CD14-positive monocyte (primary cell): ENCODE results near the gene BDNF. TPM values are rescaled to one million over a fixed set of nuclear protein-coding genes. Genes with fewer than 3 reads are reported as not detected.

Experiments used
- DNase-seq, 3 donors: peaks; one replicate each; pipeline ENCODE4 v3.0.0-alpha.2; 2011 to 2022
- H2AFZ ChIP-seq: 2 replicates; pipeline ENCODE4 v1.6.0; 2012; ENCODE audit warnings: mild to moderate bottlenecking, low read depth, low read length, inconsistent platforms; ENCODE audit not compliant: insufficient read depth, poor library complexity, severe bottlenecking
- H3K27ac ChIP-seq, 2 donors: 1 replicate in 1 of 2; 2 replicates in 1 of 2; pipeline ENCODE4 v1.5.1; 2012 to 2013; ENCODE audit warnings: low read length in 2 of 2, control low read depth in 1 of 2, inconsistent platforms in 1 of 2, low read depth in 1 of 2, mild to moderate bottlenecking in 1 of 2
- H3K27me3 ChIP-seq, 2 donors: one replicate each; pipeline versions ENCODE4 v1.6.0 to v1.6.1; 2011 to 2013; ENCODE audit warnings: low read length in 2 of 2; ENCODE audit not compliant: control insufficient read depth in 2 of 2, insufficient read depth in 2 of 2
- H3K36me3 ChIP-seq, 2 donors: replicated peaks in 1 of 2; 1 replicate in 1 of 2; 2 replicates in 1 of 2; pipeline versions ENCODE4 v1.5.1 to v1.6.1; 2012 to 2013; ENCODE audit warnings: low read length in 2 of 2, control low read depth in 1 of 2, inconsistent platforms in 1 of 2, mild to moderate bottlenecking in 1 of 2; ENCODE audit not compliant: insufficient read depth in 2 of 2, control insufficient read depth in 1 of 2
- H3K4me1 ChIP-seq, 2 donors: 1 replicate in 1 of 2; 2 replicates in 1 of 2; pipeline versions ENCODE4 v1.5.1 to v1.6.1; 2012 to 2013; ENCODE audit warnings: low read length in 2 of 2, control low read depth in 1 of 2, inconsistent platforms in 1 of 2, mild to moderate bottlenecking in 1 of 2, moderate library complexity in 1 of 2; ENCODE audit not compliant: insufficient read depth in 2 of 2, control insufficient read depth in 1 of 2
- H3K4me2 ChIP-seq: replicated peaks from 2 replicates; pipeline ENCODE3; 2012; ENCODE audit warnings: low read length, moderate library complexity, mild to moderate bottlenecking; ENCODE audit not compliant: poor library complexity, severe bottlenecking; ENCODE audit errors: extremely low read depth
- H3K4me3 ChIP-seq, 3 experiments: fragments of 200-600 bp in 1 of 3; sonication (generic) in 1 of 3; replicated peaks in 1 of 3; 1 replicate in 2 of 3; 2 replicates in 1 of 3; pipeline ENCODE4 v1.5.1; 2011 to 2013; ENCODE audit warnings: low read length in 3 of 3, mild to moderate bottlenecking in 3 of 3, control low read depth in 2 of 3, low read depth in 2 of 3, inconsistent platforms in 1 of 3, moderate library complexity in 1 of 3
- H3K79me2 ChIP-seq: 2 replicates; pipeline ENCODE4 v1.6.0; 2012; ENCODE audit warnings: mild to moderate bottlenecking, control low read depth, inconsistent platforms, low read length, moderate library complexity; ENCODE audit not compliant: insufficient read depth
- H3K9ac ChIP-seq: 2 replicates; pipeline ENCODE4 v1.6.0; 2017; ENCODE audit warnings: low read length, mild to moderate bottlenecking; ENCODE audit not compliant: insufficient read depth, poor library complexity, severe bottlenecking
- H3K9me3 ChIP-seq, 2 donors: replicated peaks in 1 of 2; 1 replicate in 1 of 2; 2 replicates in 1 of 2; pipeline versions ENCODE4 v1.5.1 to v1.6.1; 2012 to 2013; ENCODE audit warnings: low read length in 2 of 2, control low read depth in 1 of 2; ENCODE audit not compliant: control insufficient read depth in 1 of 2, insufficient read depth in 1 of 2
- H4K20me1 ChIP-seq: 2 replicates; pipeline ENCODE4 v1.6.0; 2012; ENCODE audit warnings: mild to moderate bottlenecking, low read length, control low read depth, moderate library complexity; ENCODE audit not compliant: insufficient read depth
- H3K27ac Mint-ChIP-seq, 7 donors: one replicate each; pipeline ENCODE4 v1.8.0; 2020; ENCODE audit warnings: mild to moderate bottlenecking in 7 of 7, mixed read lengths in 7 of 7, moderate library complexity in 6 of 7, inconsistent platforms in 2 of 7
- H3K27me3 Mint-ChIP-seq, 3 donors: one replicate each; pipeline ENCODE4 v1.8.0; 2021 to 2022; ENCODE audit warnings: low read depth in 3 of 3, mild to moderate bottlenecking in 3 of 3, mixed read lengths in 3 of 3, moderate library complexity in 3 of 3, inconsistent platforms in 1 of 3
- H3K36me3 Mint-ChIP-seq, 2 donors: one replicate each; pipeline ENCODE4 v1.8.0; 2020; ENCODE audit warnings: mixed read lengths in 2 of 2, inconsistent platforms in 1 of 2, mild to moderate bottlenecking in 1 of 2
- H3K4me1 Mint-ChIP-seq: one replicate; pipeline ENCODE4 v1.8.0; 2020; ENCODE audit warnings: mild to moderate bottlenecking, mixed read lengths
- H3K4me3 Mint-ChIP-seq, 2 donors: one replicate each; pipeline ENCODE4 v1.8.0; 2020; ENCODE audit warnings: mild to moderate bottlenecking in 2 of 2, mixed read lengths in 2 of 2, moderate library complexity in 1 of 2
- H3K9me3 Mint-ChIP-seq, 7 donors: one replicate each; pipeline ENCODE4 v1.8.0; 2020 to 2022; ENCODE audit warnings: mixed read lengths in 7 of 7, mild to moderate bottlenecking in 6 of 7, moderate library complexity in 6 of 7, inconsistent platforms in 2 of 7
- WGBS: methylation state at CpG from one replicate; pipeline ENCODE4 v1.1.5; 2013; ENCODE audit warnings: missing lambda C conversion rate; ENCODE audit not compliant: insufficient coverage; 5-methylcytosine and 5-hydroxymethylcytosine counted together
- intact Hi-C, 2 donors: fragments of 100-400 bp; cut with micrococcal nuclease; formaldehyde crosslinking; loops; one replicate each; pipeline versions ENCODE4 v1.15.0 to v1.15.1; 2023
- polyA plus RNA-seq, 3 donors: library from polyadenylated mRNA; depleted of rRNA in 1 of 3; unstranded in 2 of 3; stranded (reverse) in 1 of 3; fragments of 300-500 nt in 2 of 3; fragments of >200 nt in 1 of 3; fragmentation: Illumina TruSeq in 2 of 3; gene quantifications; 1 replicate in 2 of 3; 2 replicates in 1 of 3; pipeline ENCODE4 v1.2.3, GENCODE V29; 2012 to 2021
- TF ChIP-seq, protein P1 (sequence below): fragments of 200-600 bp; IDR thresholded peaks from one replicate; pipeline ENCODE4 v1.8.0; 2022; ENCODE audit warnings: antibody characterized with exemption, mild to moderate bottlenecking

Gene BDNF
- polyA plus RNA-seq, 3 donors, result not detected

DNA sequence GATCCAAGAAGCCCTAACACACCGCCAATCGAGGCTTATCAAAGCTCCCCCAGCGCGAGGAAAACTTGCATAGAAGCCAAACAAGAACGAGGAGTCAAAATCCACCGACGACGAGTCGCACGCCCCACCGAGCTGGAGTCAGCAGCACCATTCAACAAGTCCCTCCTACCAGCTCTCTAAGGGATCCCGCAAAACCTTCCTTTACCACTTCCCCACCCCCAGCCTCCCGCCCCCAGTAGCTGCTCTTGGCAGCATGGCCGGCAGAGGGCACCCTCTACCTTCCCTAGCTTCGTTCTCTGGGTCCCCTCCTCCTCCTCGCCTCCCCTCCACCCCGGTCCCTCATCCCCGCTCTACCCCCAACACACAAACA lies 1.4 kb downstream of the BDNF start:
- Histone ChIP-seq H3K27ac (no peak overlapping the region), H2AFZ (no peak overlapping the region), H3K4me1 (peaks cover 0 to 4% of the 10 kb centered on the region in 2 donors), H3K4me2 (no peak overlapping the region), H4K20me1 (no peaks in the 10 kb centered on the region), H3K36me3 (no peaks in the 10 kb centered on the region), H3K27me3 (peaks cover 75 to 78% of the 10 kb centered on the region in 2 donors), H3K9ac (no peak overlapping the region), H3K9me3 (no peaks in the 10 kb centered on the region), H3K79me2 (no peaks in the 10 kb centered on the region), H3K4me3 (no peak overlapping the region)
- no peaks in the 10 kb centered on the region for H3K36me3 Mint-ChIP-seq
- H3K27ac Mint-ChIP-seq, result no peak overlapping the region
- peak in 2 of 3 donors; percentile 0 to 10 for DNase-seq
- H3K4me1 Mint-ChIP-seq, result peaks cover 22% of the 10 kb centered on the region
- under 1% methylated on average over 18 of the region's 18 CpGs for WGBS
- peaks cover 57 to 75% (median 72%) of the 10 kb centered on the region in 3 donors for H3K27me3 Mint-ChIP-seq
- peak overlapping the region in 1 of 2 donors; percentile 88 for H3K4me3 Mint-ChIP-seq
- intact Hi-C loops, result no loop called here
- peaks cover 0 to 24% (median 4%) of the 10 kb centered on the region in 7 donors for H3K9me3 Mint-ChIP-seq
- TF ChIP-seq, protein P1, sequence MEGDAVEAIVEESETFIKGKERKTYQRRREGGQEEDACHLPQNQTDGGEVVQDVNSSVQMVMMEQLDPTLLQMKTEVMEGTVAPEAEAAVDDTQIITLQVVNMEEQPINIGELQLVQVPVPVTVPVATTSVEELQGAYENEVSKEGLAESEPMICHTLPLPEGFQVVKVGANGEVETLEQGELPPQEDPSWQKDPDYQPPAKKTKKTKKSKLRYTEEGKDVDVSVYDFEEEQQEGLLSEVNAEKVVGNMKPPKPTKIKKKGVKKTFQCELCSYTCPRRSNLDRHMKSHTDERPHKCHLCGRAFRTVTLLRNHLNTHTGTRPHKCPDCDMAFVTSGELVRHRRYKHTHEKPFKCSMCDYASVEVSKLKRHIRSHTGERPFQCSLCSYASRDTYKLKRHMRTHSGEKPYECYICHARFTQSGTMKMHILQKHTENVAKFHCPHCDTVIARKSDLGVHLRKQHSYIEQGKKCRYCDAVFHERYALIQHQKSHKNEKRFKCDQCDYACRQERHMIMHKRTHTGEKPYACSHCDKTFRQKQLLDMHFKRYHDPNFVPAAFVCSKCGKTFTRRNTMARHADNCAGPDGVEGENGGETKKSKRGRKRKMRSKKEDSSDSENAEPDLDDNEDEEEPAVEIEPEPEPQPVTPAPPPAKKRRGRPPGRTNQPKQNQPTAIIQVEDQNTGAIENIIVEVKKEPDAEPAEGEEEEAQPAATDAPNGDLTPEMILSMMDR, result peak; percentile 45

DNA sequence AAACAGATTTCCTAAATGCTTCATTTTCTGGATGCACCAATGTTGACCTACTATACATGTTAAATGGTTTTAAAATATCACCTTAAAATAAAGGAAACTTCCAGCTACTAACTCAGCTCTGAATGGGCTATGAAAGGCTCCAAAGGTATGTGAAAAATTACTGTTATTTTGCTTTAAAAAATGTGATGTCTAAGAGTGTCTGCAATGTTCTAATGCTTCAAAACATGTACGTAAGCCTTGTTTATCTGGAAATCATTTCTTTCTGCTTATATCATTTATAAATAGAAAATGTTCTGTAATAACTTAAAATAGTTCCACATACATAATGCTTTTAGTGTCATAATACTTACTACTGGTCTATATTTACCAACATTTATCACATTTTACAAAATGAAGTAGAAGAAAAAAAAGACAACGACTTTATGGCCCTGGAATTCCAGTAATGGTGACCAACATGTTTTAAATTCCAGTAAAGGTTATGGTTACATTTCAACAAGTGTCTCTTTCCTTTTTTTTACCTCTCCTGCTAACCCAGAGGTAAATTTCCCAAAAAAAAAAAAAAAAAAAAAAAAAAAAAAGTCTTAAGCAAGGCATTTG lies 2.5 kb downstream of the BDNF start:
- Mint-ChIP-seq H3K9me3 (peaks cover 0 to 24% (median 4%) of the 10 kb centered on the region in 7 donors), H3K4me1 (peaks cover 22% of the 10 kb centered on the region), H3K4me3 (no peak overlapping the region), H3K36me3 (no peaks in the 10 kb centered on the region), H3K27me3 (peaks cover 47 to 66% (median 63%) of the 10 kb centered on the region in 3 donors), H3K27ac (no peak overlapping the region)
- Histone ChIP-seq H3K4me3 (no peak overlapping the region), H3K9ac (no peak overlapping the region), H4K20me1 (no peaks in the 10 kb centered on the region), H3K27me3 (peaks cover 65 to 68% of the 10 kb centered on the region in 2 donors), H2AFZ (no peak overlapping the region), H3K4me2 (no peak overlapping the region), H3K27ac (no peak overlapping the region), H3K4me1 (peaks cover 0 to 4% of the 10 kb centered on the region in 2 donors), H3K36me3 (no peaks in the 10 kb centered on the region), H3K79me2 (no peaks in the 10 kb centered on the region), H3K9me3 (no peaks in the 10 kb centered on the region)
- WGBS, result no CpG with 5 or more reads among the region's 2 CpGs
- intact Hi-C loops, result no loop called here
- TF ChIP-seq, protein P1, result no peak
- no peak for DNase-seq
